GM18508 (cell line): ENCODE results near the gene TENM4.
"Not testable (repeated sequence)": the region's sequence is repeated elsewhere in the genome, so short reads cannot be mapped to it uniquely, and the experiment has no call there.

Experiments used
- ATAC-seq: cut with Tn5 transposase; IDR thresholded peaks from one replicate; pipeline ENCODE4 v1.9.1; 2021; ENCODE audit warnings: moderate number of reproducible peaks; ENCODE audit not compliant: insufficient read depth, unreplicated experiment

The TENM4 gene

GRCh38 chr11:79011357-79011756 is 429.5 kb downstream of the TENM4 start:
- ATAC-seq: no peak

- no peak for ATAC-seq
Observed at GRCh38 chr11:79007771-79008402, 432.9 kb downstream of the TENM4 start.

GRCh38 chr11:79006854-79007253 is 434.0 kb downstream of the TENM4 start:
- no peak for ATAC-seq

GRCh38 chr11:78996007-78996406 is 444.8 kb downstream of the TENM4 start:
- ATAC-seq: no peak

DNA sequence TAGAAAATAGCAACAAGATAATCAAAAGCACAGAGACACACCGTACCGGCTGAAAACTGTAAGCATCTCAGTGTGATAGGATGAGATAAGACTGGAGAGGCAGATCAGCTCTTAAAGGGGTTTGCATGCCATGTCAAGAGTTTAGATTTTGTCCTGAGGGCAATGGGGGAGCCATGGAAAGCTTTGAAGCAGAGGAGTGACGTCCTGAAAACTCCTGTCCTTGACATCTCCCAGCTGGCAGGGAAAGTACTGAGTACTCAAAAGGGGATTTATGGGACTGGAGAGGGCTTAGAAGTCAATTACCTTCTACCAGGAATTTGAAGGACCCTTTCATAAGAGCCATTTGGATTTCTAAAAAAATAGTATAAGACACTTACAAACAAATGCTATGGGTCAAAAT is 445.7 kb downstream of the TENM4 start:
- ATAC-seq: no peak

- ATAC-seq: no peak
Observed at GRCh38 chr11:78993802-78994430, 446.9 kb downstream of the TENM4 start.

GRCh38 chr11:78991681-78992080 is 449.1 kb downstream of the TENM4 start:
- no peak for ATAC-seq

GRCh38 chr11:78990261-78990660 is 450.6 kb downstream of the TENM4 start:
- no peak for ATAC-seq

DNA sequence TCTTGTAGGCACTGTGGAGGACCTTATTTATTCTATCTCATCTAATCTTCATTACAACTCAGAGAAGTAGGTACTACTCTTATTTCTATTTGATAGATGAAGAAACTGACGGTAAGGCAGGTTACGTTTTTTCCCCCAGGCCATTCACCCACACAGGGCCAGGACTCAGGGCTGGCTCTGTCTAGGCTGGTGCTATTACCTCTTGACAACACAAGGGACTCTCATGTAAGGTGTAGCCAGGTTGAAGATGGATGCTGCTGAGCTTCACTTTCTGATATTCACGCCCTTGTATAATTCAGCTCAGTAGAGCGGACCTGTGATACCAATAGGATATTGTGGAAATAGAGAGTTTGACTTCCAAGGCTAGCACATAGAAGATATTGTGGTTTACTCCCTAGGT is 453.1 kb downstream of the TENM4 start:
- no peak for ATAC-seq

- ATAC-seq: no peak
Observed at GRCh38 chr11:78986305-78986704, 454.5 kb downstream of the TENM4 start.

GRCh38 chr11:78985663-78986062 is 455.2 kb downstream of the TENM4 start:
- ATAC-seq: no peak

GRCh38 chr11:78982473-78982872 is 458.4 kb downstream of the TENM4 start:
- ATAC-seq: no peak

- no peak for ATAC-seq
Observed at GRCh38 chr11:78981153-78981552, 459.7 kb downstream of the TENM4 start.

DNA sequence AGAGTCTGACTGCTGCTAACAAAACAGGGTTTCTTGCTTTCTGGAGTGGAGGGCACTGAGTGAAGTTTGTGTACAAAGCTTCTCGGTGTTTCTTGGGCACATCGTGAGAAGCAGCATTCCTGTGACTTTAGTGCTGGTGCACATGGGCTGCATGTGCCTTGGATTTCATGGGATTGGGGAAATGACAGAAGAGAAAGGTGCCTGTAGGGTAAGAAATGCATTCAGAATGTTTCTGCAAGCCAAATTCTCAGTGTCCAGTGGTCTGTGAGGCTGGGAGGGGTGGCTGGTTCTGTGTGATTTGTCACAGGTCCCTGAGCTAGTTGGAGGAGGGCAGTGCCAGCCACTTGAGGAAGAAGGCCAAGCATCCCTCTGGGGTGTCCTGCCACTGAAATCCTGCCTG is 462.0 kb downstream of the TENM4 start:
- no peak for ATAC-seq

- not testable (repeated sequence) for ATAC-seq
Observed at GRCh38 chr11:78977848-78978247, 463.0 kb downstream of the TENM4 start.

GRCh38 chr11:78977009-78977408 is 463.8 kb downstream of the TENM4 start:
- no peak for ATAC-seq

- ATAC-seq: no peak
Observed at GRCh38 chr11:78975081-78975480, 465.7 kb downstream of the TENM4 start.

GRCh38 chr11:78973876-78974275 is 467.0 kb downstream of the TENM4 start:
- no peak for ATAC-seq

- ATAC-seq: no peak
Observed at GRCh38 chr11:78972590-78972989, 468.2 kb downstream of the TENM4 start.

DNA sequence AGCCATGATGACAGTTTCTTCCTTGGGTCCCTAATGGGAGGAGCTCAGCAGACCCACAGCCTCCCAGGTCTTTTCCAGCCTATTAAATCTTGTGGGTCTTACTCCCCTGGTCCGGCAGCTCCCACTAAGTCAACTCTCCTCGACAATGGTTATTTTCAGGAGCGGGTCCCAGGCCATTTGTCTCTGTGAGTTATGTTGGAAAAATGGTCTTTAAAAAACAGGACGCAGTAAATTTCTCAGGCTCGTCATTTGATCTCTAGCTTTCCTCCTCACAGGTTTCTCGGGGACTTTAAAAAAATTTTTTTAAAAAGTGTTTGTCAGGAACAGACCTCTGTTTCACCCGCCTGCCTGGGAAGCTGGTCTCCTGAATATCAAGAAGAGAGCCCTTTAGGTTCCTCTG is 468.7 kb downstream of the TENM4 start:
- ATAC-seq: no peak

DNA sequence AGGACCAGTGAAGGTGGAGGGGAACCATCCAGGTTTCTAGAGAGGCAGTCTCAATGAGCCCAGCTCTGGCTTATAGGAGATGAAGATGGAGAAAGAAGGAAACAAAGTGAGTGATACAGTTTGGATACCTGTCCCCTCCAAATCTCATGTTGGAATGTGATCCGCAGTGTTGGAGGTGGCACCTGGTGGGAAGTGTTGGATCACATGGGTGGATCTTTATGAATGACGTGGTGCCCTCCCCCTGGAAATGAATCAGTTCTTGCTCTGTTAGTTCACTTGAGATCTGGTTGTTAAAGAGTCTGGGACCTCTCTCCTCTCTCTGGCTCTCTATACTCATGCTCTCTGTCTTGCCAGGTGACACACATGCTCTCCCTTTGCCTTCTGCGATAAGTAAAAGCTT is 473.0 kb downstream of the TENM4 start:
- ATAC-seq: no peak

GRCh38 chr11:78965432-78965831 is 475.4 kb downstream of the TENM4 start:
- ATAC-seq: no peak
